GM23338 (cell line): ENCODE measurements around the gene BANK1. TPM values are rescaled to one million over a fixed set of nuclear protein-coding genes. Genes with fewer than 3 reads are reported as not detected.

ENCODE experiments used
- ATAC-seq: fragments of 200-7000 bp; cut with Tn5 transposase; 3 replicates; pipeline ENCODE4 v1.9.1; 2020
- DNase-seq: peaks from one replicate; pipeline ENCODE4 v3.0.0-alpha.2; 2015; ENCODE audit warnings: low spot score
- H2AFZ ChIP-seq: fragments of 200-600 bp; sonication (generic); 2 replicates; pipeline ENCODE4 v1.8.0; 2016; ENCODE audit warnings: antibody characterized with exemption, mild to moderate bottlenecking, moderate library complexity
- H3F3A ChIP-seq: fragments of 200-600 bp; sonication (generic); replicated peaks from 2 replicates; pipeline ENCODE4 v1.8.0; 2017; ENCODE audit warnings: antibody characterized with exemption, mixed run types, low read depth
- H3K27ac ChIP-seq: fragments of 200-600 bp; sonication (generic); 2 replicates; pipeline ENCODE4 v1.6.1; 2016; ENCODE audit warnings: low read depth
- H3K27me3 ChIP-seq: fragments of 200-600 bp; sonication (generic); 2 replicates; pipeline ENCODE4 v1.8.0; 2016; ENCODE audit warnings: mild to moderate bottlenecking, mixed run types, moderate library complexity; ENCODE audit not compliant: insufficient read depth
- H3K36me3 ChIP-seq: fragments of 200-600 bp; sonication (generic); 2 replicates; pipeline ENCODE4 v1.8.0; 2016; ENCODE audit warnings: mild to moderate bottlenecking; ENCODE audit not compliant: insufficient read depth
- H3K4me1 ChIP-seq: fragments of 200-600 bp; sonication (generic); 2 replicates; pipeline ENCODE4 v1.8.0; 2016; ENCODE audit warnings: mild to moderate bottlenecking, moderate library complexity; ENCODE audit not compliant: insufficient read depth
- H3K4me2 ChIP-seq: fragments of 200-600 bp; sonication (generic); 2 replicates; pipeline ENCODE4 v1.7.1; 2017; ENCODE audit warnings: mixed run types
- H3K4me3 ChIP-seq: fragments of 200-600 bp; sonication (generic); 2 replicates; pipeline ENCODE4 v1.6.1; 2016; ENCODE audit warnings: mixed run types
- H3K79me2 ChIP-seq: fragments of 200-600 bp; sonication (generic); replicated peaks from 2 replicates; pipeline ENCODE4 v1.8.0; 2017; ENCODE audit warnings: mild to moderate bottlenecking; ENCODE audit not compliant: insufficient read depth
- H3K9me2 ChIP-seq: fragments of 200-600 bp; sonication (generic); 2 replicates; pipeline ENCODE4 v1.8.0; 2017; ENCODE audit not compliant: insufficient read depth
- H4K20me1 ChIP-seq: fragments of 200-600 bp; sonication (generic); replicated peaks from 2 replicates; pipeline ENCODE4 v1.8.0; 2017; ENCODE audit warnings: mild to moderate bottlenecking; ENCODE audit not compliant: insufficient read depth
- H3K27ac Mint-ChIP-seq: 2 replicates; pipeline ENCODE4 v1.8.0; 2020; ENCODE audit warnings: inconsistent platforms, mild to moderate bottlenecking, moderate library complexity, mixed read lengths
- H3K27me3 Mint-ChIP-seq: 3 replicates; pipeline ENCODE4 v1.8.0; 2022; ENCODE audit warnings: low read depth, mild to moderate bottlenecking, moderate library complexity, mixed read lengths, inconsistent platforms; ENCODE audit not compliant: insufficient read depth, poor library complexity
- H3K36me3 Mint-ChIP-seq: 3 replicates; pipeline ENCODE4 v1.8.0; 2021; ENCODE audit warnings: low read depth, mild to moderate bottlenecking, inconsistent platforms, moderate library complexity, mixed read lengths
- H3K4me1 Mint-ChIP-seq: 3 replicates; pipeline ENCODE4 v1.8.0; 2020; ENCODE audit warnings: mild to moderate bottlenecking, inconsistent platforms, mixed read lengths
- H3K4me3 Mint-ChIP-seq: 3 replicates; pipeline ENCODE4 v1.8.0; 2021; ENCODE audit warnings: moderate library complexity, mild to moderate bottlenecking, inconsistent platforms, mixed read lengths
- H3K9me3 Mint-ChIP-seq: 3 replicates; pipeline ENCODE4 v1.8.0; 2020; ENCODE audit warnings: moderate library complexity, mild to moderate bottlenecking, inconsistent platforms, mixed read lengths
- CREB1 ChIP-seq: fragments of 250-450 bp; sonication (Bioruptor Pico); IDR thresholded peaks from 2 replicates; pipeline ENCODE4 v1.5.0; 2020; ENCODE audit warnings: low read depth, mild to moderate bottlenecking, moderate library complexity
- NANOG ChIP-seq: IDR thresholded peaks from 2 replicates; pipeline ENCODE4 v1.6.1; 2016; ENCODE audit warnings: antibody characterized with exemption, borderline replicate concordance
- POLR2AphosphoS5 ChIP-seq: IDR thresholded peaks from 2 replicates; pipeline ENCODE4 v1.6.1; 2016; ENCODE audit warnings: antibody characterized with exemption, low read depth
- ZNF331 ChIP-seq: fragments of 250-450 bp; sonication (Bioruptor Pico); IDR thresholded peaks from 2 replicates; pipeline ENCODE4 v1.5.0; 2020; ENCODE audit warnings: low read depth, mild to moderate bottlenecking, moderate library complexity
- polyA plus RNA-seq: library from polyadenylated mRNA; unstranded; fragments of >200 nt; fragmentation: Nextera tagmentation; extraction: Ambion mirVana; gene quantifications from 2 replicates; pipeline ENCODE4 v1.2.1, GENCODE V29; 2016
- total RNA-seq: library from RNA; depleted of rRNA; stranded (reverse); fragments of >200 nt; shearing (Covaris generic); gene quantifications from 2 replicates; pipeline ENCODE4 v1.2.3, GENCODE V29; 2014
- TF ChIP-seq, protein P1 (sequence below): fragments of 250-450 bp; sonication (Bioruptor Pico); IDR thresholded peaks from 2 replicates; pipeline ENCODE4 v1.5.0; 2020; ENCODE audit warnings: mild to moderate bottlenecking, moderate library complexity
- TF ChIP-seq, protein P2 (sequence below): IDR thresholded peaks from 2 replicates; pipeline ENCODE4 v1.6.1; 2016; ENCODE audit warnings: antibody characterized with exemption

BANK1 gene
- total and polyA plus RNA-seq, 2 experiments from 2014 or later = 0.86 to 0.87 TPM

GRCh38 chr4:101948951-101949350 is 158.4 kb downstream of the BANK1 start:
- no peaks in the 10 kb centered on the region for H3K36me3 Mint-ChIP-seq
- H3K9me2 ChIP-seq = no peaks in the 10 kb centered on the region
- no peaks in the 10 kb centered on the region for H3K36me3 ChIP-seq
- DNase-seq (no peak), ATAC-seq (no peak)
- no peak overlapping the region for H3K27ac ChIP-seq
- peaks cover 54% of the 10 kb centered on the region for H3K4me1 Mint-ChIP-seq
- H3K4me2 ChIP-seq = 0 out of 2 replicates have a peak overlapping the region, but pooled peaks have one; percentile 19
- peak overlapping the region; percentile 47 for H3K27ac Mint-ChIP-seq
- no peaks in the 10 kb centered on the region for H3K9me3 Mint-ChIP-seq
- no peaks in the 10 kb centered on the region for H3F3A ChIP-seq
- no peak overlapping the region for H2AFZ ChIP-seq
- H3K4me3 ChIP-seq = no peak overlapping the region
- no peaks in the 10 kb centered on the region for H4K20me1 ChIP-seq
- TF ChIP-seq POLR2AphosphoS5 (no peak), ZNF331 (no peak)
- H3K27me3 Mint-ChIP-seq = no peaks in the 10 kb centered on the region
- H3K4me3 Mint-ChIP-seq = no peak overlapping the region
- no peaks in the 10 kb centered on the region for H3K79me2 ChIP-seq
- peaks cover 35% of the 10 kb centered on the region; the same call in 1 of the 2 replicates for H3K4me1 ChIP-seq
- no peaks in the 10 kb centered on the region for H3K27me3 ChIP-seq

DNA sequence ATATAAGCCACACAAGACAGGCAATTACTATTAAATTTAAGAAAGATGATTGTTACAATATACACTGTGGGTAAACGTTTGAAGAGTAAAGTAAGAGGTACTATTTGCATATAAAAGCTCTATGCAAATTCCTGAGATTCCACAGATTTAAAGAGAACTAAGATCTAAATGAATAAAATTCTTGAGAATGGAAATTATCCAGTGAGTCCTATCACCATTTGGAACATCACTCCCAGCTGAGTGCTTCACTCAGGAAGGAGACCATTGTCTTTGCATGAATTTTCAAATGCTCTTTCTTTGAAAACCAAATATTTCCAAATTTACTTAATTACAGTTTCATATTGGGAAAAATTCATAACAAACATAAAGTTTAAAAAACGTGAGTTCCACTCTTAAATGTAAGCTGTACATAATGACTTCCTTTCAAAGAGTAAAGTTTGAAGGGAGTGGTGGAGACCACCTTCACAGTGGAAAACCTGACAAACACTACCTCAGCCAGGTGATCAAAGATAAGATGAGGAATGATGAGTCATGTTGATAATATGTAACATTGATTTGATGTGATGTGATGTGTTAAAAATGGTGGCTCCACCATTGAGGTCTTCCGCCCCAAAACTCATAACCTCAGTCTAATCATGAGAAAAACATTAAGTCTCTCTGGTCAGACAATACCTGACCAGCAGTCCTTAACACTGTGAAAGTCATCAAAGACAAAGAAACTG is 159.9 kb downstream of the BANK1 start:
- peaks cover 59% of the 10 kb centered on the region for H3K4me1 Mint-ChIP-seq
- no peaks in the 10 kb centered on the region for H3K79me2 ChIP-seq

More for the DNA sequence above, 159.9 kb downstream of the BANK1 start:
- Histone ChIP-seq H3K9me2 (no peaks in the 10 kb centered on the region), H4K20me1 (no peaks in the 10 kb centered on the region), H3K27ac (peak overlapping the region; percentile 78), H2AFZ (no peak overlapping the region), H3F3A (no peaks in the 10 kb centered on the region), H3K4me3 (no peak overlapping the region), H3K27me3 (no peaks in the 10 kb centered on the region), H3K36me3 (no peaks in the 10 kb centered on the region), H3K4me2 (0 out of 2 replicates have a peak overlapping the region, but pooled peaks have one; percentile 2), H3K4me1 (peaks cover 28% of the 10 kb centered on the region; the same call in 1 of the 2 replicates)
- H3K9me3 Mint-ChIP-seq = no peaks in the 10 kb centered on the region
- H3K36me3 Mint-ChIP-seq = no peaks in the 10 kb centered on the region
- TF ChIP-seq, protein P1, sequence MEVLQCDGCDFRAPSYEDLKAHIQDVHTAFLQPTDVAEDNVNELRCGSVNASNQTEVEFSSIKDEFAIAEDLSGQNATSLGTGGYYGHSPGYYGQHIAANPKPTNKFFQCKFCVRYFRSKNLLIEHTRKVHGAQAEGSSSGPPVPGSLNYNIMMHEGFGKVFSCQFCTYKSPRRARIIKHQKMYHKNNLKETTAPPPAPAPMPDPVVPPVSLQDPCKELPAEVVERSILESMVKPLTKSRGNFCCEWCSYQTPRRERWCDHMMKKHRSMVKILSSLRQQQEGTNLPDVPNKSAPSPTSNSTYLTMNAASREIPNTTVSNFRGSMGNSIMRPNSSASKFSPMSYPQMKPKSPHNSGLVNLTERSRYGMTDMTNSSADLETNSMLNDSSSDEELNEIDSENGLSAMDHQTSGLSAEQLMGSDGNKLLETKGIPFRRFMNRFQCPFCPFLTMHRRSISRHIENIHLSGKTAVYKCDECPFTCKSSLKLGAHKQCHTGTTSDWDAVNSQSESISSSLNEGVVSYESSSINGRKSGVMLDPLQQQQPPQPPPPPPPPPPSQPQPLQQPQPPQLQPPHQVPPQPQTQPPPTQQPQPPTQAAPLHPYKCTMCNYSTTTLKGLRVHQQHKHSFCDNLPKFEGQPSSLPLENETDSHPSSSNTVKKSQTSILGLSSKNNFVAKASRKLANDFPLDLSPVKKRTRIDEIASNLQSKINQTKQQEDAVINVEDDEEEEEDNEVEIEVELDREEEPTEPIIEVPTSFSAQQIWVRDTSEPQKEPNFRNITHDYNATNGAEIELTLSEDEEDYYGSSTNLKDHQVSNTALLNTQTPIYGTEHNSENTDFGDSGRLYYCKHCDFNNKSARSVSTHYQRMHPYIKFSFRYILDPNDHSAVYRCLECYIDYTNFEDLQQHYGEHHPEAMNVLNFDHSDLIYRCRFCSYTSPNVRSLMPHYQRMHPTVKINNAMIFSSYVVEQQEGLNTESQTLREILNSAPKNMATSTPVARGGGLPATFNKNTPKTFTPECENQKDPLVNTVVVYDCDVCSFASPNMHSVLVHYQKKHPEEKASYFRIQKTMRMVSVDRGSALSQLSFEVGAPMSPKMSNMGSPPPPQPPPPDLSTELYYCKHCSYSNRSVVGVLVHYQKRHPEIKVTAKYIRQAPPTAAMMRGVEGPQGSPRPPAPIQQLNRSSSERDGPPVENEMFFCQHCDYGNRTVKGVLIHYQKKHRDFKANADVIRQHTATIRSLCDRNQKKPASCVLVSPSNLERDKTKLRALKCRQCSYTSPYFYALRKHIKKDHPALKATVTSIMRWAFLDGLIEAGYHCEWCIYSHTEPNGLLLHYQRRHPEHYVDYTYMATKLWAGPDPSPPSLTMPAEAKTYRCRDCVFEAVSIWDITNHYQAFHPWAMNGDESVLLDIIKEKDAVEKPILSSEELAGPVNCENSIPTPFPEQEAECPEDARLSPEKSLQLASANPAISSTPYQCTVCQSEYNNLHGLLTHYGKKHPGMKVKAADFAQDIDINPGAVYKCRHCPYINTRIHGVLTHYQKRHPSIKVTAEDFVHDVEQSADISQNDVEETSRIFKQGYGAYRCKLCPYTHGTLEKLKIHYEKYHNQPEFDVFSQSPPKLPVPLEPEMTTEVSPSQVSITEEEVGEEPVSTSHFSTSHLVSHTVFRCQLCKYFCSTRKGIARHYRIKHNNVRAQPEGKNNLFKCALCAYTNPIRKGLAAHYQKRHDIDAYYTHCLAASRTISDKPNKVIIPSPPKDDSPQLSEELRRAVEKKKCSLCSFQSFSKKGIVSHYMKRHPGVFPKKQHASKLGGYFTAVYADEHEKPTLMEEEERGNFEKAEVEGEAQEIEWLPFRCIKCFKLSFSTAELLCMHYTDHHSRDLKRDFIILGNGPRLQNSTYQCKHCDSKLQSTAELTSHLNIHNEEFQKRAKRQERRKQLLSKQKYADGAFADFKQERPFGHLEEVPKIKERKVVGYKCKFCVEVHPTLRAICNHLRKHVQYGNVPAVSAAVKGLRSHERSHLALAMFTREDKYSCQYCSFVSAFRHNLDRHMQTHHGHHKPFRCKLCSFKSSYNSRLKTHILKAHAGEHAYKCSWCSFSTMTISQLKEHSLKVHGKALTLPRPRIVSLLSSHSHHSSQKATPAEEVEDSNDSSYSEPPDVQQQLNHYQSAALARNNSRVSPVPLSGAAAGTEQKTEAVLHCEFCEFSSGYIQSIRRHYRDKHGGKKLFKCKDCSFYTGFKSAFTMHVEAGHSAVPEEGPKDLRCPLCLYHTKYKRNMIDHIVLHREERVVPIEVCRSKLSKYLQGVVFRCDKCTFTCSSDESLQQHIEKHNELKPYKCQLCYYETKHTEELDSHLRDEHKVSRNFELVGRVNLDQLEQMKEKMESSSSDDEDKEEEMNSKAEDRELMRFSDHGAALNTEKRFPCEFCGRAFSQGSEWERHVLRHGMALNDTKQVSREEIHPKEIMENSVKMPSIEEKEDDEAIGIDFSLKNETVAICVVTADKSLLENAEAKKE (CRISPR knock-in tag) = peak; percentile 47; the same call in 1 of the 2 replicates
- TF ChIP-seq NANOG = peak; percentile 73
- no peak for TF ChIP-seq CREB1 (CRISPR knock-in tag)
- TF ChIP-seq, protein P2, sequence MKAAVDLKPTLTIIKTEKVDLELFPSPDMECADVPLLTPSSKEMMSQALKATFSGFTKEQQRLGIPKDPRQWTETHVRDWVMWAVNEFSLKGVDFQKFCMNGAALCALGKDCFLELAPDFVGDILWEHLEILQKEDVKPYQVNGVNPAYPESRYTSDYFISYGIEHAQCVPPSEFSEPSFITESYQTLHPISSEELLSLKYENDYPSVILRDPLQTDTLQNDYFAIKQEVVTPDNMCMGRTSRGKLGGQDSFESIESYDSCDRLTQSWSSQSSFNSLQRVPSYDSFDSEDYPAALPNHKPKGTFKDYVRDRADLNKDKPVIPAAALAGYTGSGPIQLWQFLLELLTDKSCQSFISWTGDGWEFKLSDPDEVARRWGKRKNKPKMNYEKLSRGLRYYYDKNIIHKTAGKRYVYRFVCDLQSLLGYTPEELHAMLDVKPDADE = no peak
- H3K27ac Mint-ChIP-seq = peak overlapping the region; percentile 91
- DNase-seq (peak; percentile 74), ATAC-seq (peak; percentile 24; the same call in 2 of the 3 replicates)
- no peaks in the 10 kb centered on the region for H3K27me3 Mint-ChIP-seq
- peak overlapping the region; percentile 17; the same call in 1 of the 3 replicates for H3K4me3 Mint-ChIP-seq
